ENCODE measurements around the gene MRPL33.

MRPL33 gene

GRCh38 chr2:27796791-27797765 lies 25.6 kb downstream of the MRPL33 start:
- TF ChIP-seq, protein P1, sequence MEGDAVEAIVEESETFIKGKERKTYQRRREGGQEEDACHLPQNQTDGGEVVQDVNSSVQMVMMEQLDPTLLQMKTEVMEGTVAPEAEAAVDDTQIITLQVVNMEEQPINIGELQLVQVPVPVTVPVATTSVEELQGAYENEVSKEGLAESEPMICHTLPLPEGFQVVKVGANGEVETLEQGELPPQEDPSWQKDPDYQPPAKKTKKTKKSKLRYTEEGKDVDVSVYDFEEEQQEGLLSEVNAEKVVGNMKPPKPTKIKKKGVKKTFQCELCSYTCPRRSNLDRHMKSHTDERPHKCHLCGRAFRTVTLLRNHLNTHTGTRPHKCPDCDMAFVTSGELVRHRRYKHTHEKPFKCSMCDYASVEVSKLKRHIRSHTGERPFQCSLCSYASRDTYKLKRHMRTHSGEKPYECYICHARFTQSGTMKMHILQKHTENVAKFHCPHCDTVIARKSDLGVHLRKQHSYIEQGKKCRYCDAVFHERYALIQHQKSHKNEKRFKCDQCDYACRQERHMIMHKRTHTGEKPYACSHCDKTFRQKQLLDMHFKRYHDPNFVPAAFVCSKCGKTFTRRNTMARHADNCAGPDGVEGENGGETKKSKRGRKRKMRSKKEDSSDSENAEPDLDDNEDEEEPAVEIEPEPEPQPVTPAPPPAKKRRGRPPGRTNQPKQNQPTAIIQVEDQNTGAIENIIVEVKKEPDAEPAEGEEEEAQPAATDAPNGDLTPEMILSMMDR (IDR thresholded peaks at IDR 0.05; ENCODE audit: insufficient read depth, low read length, missing control alignments): no peak
- no peak overlapping the region for H3K4me3 ChIP-seq (ENCODE audit: low read depth, low read length)
- CTCF ChIA-PET: interaction anchor here (0.8 to 1.2 kb wide), 4 partner anchors 10 to 114 kb away, joined by 3 to 4 read pairs (median 4); no protein-coding TSS in a partner anchor
- POLR2A ChIA-PET: no interaction called here
- DNase-seq (ENCODE audit: low read depth, low spot score): no peak

DNA sequence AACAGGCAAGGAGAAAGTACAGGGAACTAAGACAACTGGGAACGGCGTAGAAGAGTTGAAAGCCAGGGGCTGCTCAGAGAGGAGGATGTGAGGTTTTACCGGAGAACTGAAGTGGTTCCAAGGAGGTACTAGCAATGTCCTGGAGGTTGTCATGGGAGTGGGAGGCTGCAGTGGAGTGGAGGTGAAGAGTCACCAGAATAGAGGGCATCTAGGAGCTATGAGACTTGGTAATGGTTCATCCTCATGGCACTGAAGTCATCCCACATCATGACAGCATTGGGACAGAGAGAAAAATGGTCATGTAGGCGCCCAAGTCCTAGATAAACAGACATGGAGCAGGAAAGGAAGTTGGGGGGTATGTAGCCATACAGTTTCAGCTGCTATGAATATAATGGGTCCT lies 26.3 kb downstream of the MRPL33 start:
- TF ChIP-seq, protein P1 (IDR thresholded peaks at IDR 0.05; ENCODE audit: insufficient read depth, low read length, missing control alignments): no peak
- DNase-seq (ENCODE audit: low read depth, low spot score): no peak
- ChIA-PET CTCF (interaction anchor here (1.0 to 1.1 kb wide), 2 partner anchors 24 to 43 kb away, joined by 3 to 4 read pairs; no protein-coding TSS in a partner anchor), POLR2A (no interaction called here)
- H3K4me3 ChIP-seq (ENCODE audit: low read depth, low read length): no peak overlapping the region

- H3K4me3 ChIP-seq (ENCODE audit: low read depth, low read length): no peak overlapping the region
- no peak for DNase-seq (ENCODE audit: low read depth, low spot score)
- POLR2A ChIA-PET: interaction anchor here (1.1 to 2.5 kb wide), 6 partner anchors 12 to 597 kb away, joined by 3 to 11 read pairs (median 6); partner anchors contain the start of gene FOSL2
- TF ChIP-seq, protein P1 (IDR thresholded peaks at IDR 0.05; ENCODE audit: insufficient read depth, low read length, missing control alignments): no peak
- CTCF ChIA-PET: interaction anchor here (1.1 to 1.6 kb wide), 2 partner anchors 24 to 46 kb away, joined by 3 read pairs; no protein-coding TSS in a partner anchor
These were observed 27.0 kb downstream of the MRPL33 start for GRCh38 chr2:27798486-27798885.

DNA sequence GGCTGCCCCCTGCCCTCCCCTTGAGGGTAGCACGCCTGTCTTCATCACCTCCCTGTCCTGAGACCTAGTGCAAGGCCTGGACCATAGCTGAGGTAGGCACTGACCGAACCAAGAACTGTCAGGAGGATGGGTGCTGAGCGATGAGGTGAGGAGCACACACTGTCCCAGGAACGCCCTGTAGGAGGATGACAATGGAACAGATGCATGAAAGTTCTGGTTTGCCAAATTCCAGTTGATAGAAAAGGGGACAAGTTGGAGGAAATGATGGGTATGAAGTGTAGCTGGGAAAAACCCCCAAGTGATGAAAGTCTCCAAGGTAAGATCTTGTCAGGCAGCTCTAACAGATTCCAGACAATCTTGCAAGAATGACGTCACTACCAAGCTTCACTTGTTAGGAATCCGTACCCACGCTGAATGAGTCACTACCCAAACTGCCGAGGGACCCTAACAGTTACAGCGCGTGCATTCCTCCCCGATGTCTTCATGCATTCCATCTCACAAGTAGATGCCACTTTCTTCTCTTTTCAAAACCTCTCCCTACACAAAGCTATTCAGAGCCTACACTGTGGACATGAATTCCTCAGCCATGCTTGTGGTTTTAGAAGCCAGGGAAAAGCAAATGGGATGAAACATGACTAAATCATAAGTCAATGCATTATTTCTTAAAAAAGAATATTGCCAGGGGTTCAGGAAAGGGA lies 27.6 kb downstream of the MRPL33 start:
- peak; percentile 100 for DNase-seq (ENCODE audit: low read depth, low spot score)
- TF ChIP-seq, protein P1 (IDR thresholded peaks at IDR 0.05; ENCODE audit: insufficient read depth, low read length, missing control alignments): no peak
- ChIA-PET POLR2A (interaction anchor here (0.7 to 2.5 kb wide), 8 partner anchors 11 to 596 kb away, joined by 3 to 11 read pairs (median 4); partner anchors contain the start of gene FOSL2), CTCF (interaction anchor here (1.1 to 1.6 kb wide), 5 partner anchors 25 to 483 kb away, joined by 3 to 6 read pairs (median 3); no protein-coding TSS in a partner anchor)
- no peak overlapping the region for H3K4me3 ChIP-seq (ENCODE audit: low read depth, low read length)

GRCh38 chr2:27799646-27800010 lies 28.1 kb downstream of the MRPL33 start:
- CTCF ChIA-PET: interaction anchor here (0.7 to 1.6 kb wide), 5 partner anchors 47 to 650 kb away, joined by 3 to 6 read pairs (median 3); no protein-coding TSS in a partner anchor
- no peak for DNase-seq (ENCODE audit: low read depth, low spot score)
- POLR2A ChIA-PET: interaction anchor here (0.7 to 2.5 kb wide), 8 partner anchors 10 to 596 kb away, joined by 3 to 11 read pairs (median 4); partner anchors contain the start of gene FOSL2
- H3K4me3 ChIP-seq (ENCODE audit: low read depth, low read length): no peak overlapping the region
- TF ChIP-seq, protein P1 (IDR thresholded peaks at IDR 0.05; ENCODE audit: insufficient read depth, low read length, missing control alignments): no peak

Measured in AG04449 (cell line).